Activated CD4-positive, alpha-beta T cell treated with anti-CD3 and anti-CD28 coated beads for 36 hours (primary cell): ENCODE measurements around the gene LSM7. TPM values are rescaled to one million over a fixed set of nuclear protein-coding genes. Genes with fewer than 3 reads are reported as not detected.
"Not testable (repeated sequence)": the region's sequence is repeated elsewhere in the genome, so short reads cannot be mapped to it uniquely, and the experiment has no call there.

Experiments used
- ATAC-seq: fragments of 200-7000 bp; cut with Tn5 transposase; one replicate; pipeline ENCODE4 v1.10.0; 2021; ENCODE audit warnings: mild to moderate bottlenecking, moderate library complexity
- CTCF ChIA-PET: fragments of 350-600 bp; sonication (Branson Sonifier 250); formaldehyde crosslinking; loops from one replicate; lab custom pipeline; 2021; ENCODE audit warnings: antibody characterized with exemption; lab: Charles Lee
- POLR2A ChIA-PET: fragments of 350-600 bp; sonication (Branson Sonifier 250); formaldehyde crosslinking; loops from one replicate; lab custom pipeline; 2021; ENCODE audit warnings: antibody characterized with exemption, inconsistent platforms; lab: Charles Lee
- DNase-seq: peaks from one replicate; pipeline ENCODE4 v3.0.0-alpha.2; 2020
- H3K27ac Mint-ChIP-seq: one replicate; pipeline ENCODE4 v1.8.0; 2021; ENCODE audit warnings: mixed read lengths
- H3K27me3 Mint-ChIP-seq: one replicate; pipeline ENCODE4 v1.8.0; 2021; ENCODE audit warnings: mixed read lengths
- H3K36me3 Mint-ChIP-seq: one replicate; pipeline ENCODE4 v1.8.0; 2021; ENCODE audit warnings: low read depth, mixed read lengths
- H3K4me1 Mint-ChIP-seq: one replicate; pipeline ENCODE4 v1.8.0; 2021; ENCODE audit warnings: mixed read lengths
- H3K4me3 Mint-ChIP-seq: one replicate; pipeline ENCODE4 v1.8.0; 2021; ENCODE audit warnings: mild to moderate bottlenecking, moderate library complexity, mixed read lengths
- H3K9me3 Mint-ChIP-seq: one replicate; pipeline ENCODE4 v1.8.0; 2021; ENCODE audit warnings: low read depth, mixed read lengths
- intact Hi-C, 2 experiments: fragments of 100-400 bp; cut with DNase I in 1 of 2; cut with micrococcal nuclease in 1 of 2; formaldehyde crosslinking; loops; one replicate each; pipeline versions ENCODE4 v1.14.2 to v1.15.1; 2022 to 2024; cut with DNase I, micrococcal nuclease
- total RNA-seq, 2 experiments: library from RNA; stranded (reverse); gene quantifications; one replicate each; pipeline ENCODE4 v1.2.3, GENCODE V29; 2021

Gene LSM7
- total RNA-seq, 2 experiments from 2014 or later: 113 to 134 TPM

GRCh38 chr19:2353887-2354592 lies 25.7 kb upstream of the LSM7 start:
- no peaks in the 10 kb centered on the region for H3K4me1 Mint-ChIP-seq
- no peak for DNase-seq
- H3K36me3 Mint-ChIP-seq: peaks cover 2% of the 10 kb centered on the region
- CTCF ChIA-PET: no interaction called here
- H3K27ac Mint-ChIP-seq: no peak overlapping the region
- intact Hi-C loops: no loop called here
- H3K27me3 Mint-ChIP-seq: no peaks in the 10 kb centered on the region
- POLR2A ChIA-PET: no interaction called here
- no peaks in the 10 kb centered on the region for H3K9me3 Mint-ChIP-seq
- ATAC-seq: no peak
- H3K4me3 Mint-ChIP-seq: no peak overlapping the region

GRCh38 chr19:2353159-2353886 lies 24.9 kb upstream of the LSM7 start:
- intact Hi-C loops: no loop called here
- Mint-ChIP-seq H3K4me1 (no peaks in the 10 kb centered on the region), H3K9me3 (no peaks in the 10 kb centered on the region), H3K4me3 (no peak overlapping the region), H3K36me3 (peaks cover 2% of the 10 kb centered on the region), H3K27me3 (no peaks in the 10 kb centered on the region), H3K27ac (no peak overlapping the region)
- ATAC-seq (no peak), DNase-seq (no peak)
- ChIA-PET CTCF (no interaction called here), POLR2A (no interaction called here)

- Mint-ChIP-seq H3K36me3 (peaks cover 2% of the 10 kb centered on the region), H3K4me1 (no peaks in the 10 kb centered on the region), H3K4me3 (no peak overlapping the region), H3K27ac (no peak overlapping the region), H3K9me3 (no peaks in the 10 kb centered on the region), H3K27me3 (no peaks in the 10 kb centered on the region)
- ATAC-seq: no peak
- no peak for DNase-seq
- CTCF ChIA-PET: no interaction called here
- intact Hi-C loops: no loop called here
- POLR2A ChIA-PET: no interaction called here
These were observed 23.7 kb upstream of the LSM7 start for GRCh38 chr19:2352121-2352520.

GRCh38 chr19:2351591-2351990 lies 23.2 kb upstream of the LSM7 start:
- CTCF ChIA-PET: no interaction called here
- Mint-ChIP-seq H3K27ac (no peak overlapping the region), H3K36me3 (peaks cover 2% of the 10 kb centered on the region), H3K4me3 (no peak overlapping the region), H3K4me1 (no peaks in the 10 kb centered on the region), H3K27me3 (no peaks in the 10 kb centered on the region), H3K9me3 (no peaks in the 10 kb centered on the region)
- no peak for ATAC-seq
- intact Hi-C loops: no loop called here
- POLR2A ChIA-PET: no interaction called here
- DNase-seq: no peak

GRCh38 chr19:2350656-2351055 lies 22.3 kb upstream of the LSM7 start:
- intact Hi-C loops: no loop called here
- CTCF ChIA-PET: no interaction called here
- ATAC-seq (no peak), DNase-seq (no peak)
- Mint-ChIP-seq H3K9me3 (no peaks in the 10 kb centered on the region), H3K36me3 (peaks cover 5% of the 10 kb centered on the region), H3K4me3 (no peak overlapping the region), H3K4me1 (no peaks in the 10 kb centered on the region), H3K27ac (no peak overlapping the region), H3K27me3 (no peaks in the 10 kb centered on the region)
- POLR2A ChIA-PET: no interaction called here

GRCh38 chr19:2349818-2350217 lies 21.4 kb upstream of the LSM7 start:
- H3K4me3 Mint-ChIP-seq, ATAC-seq, H3K27me3 Mint-ChIP-seq, H3K4me1 Mint-ChIP-seq, H3K27ac Mint-ChIP-seq, DNase-seq, POLR2A ChIA-PET, H3K36me3 Mint-ChIP-seq, intact Hi-C loops, H3K9me3 Mint-ChIP-seq, CTCF ChIA-PET: not testable (repeated sequence)

GRCh38 chr19:2345794-2346663 lies 17.6 kb upstream of the LSM7 start:
- H3K4me3 Mint-ChIP-seq: no peak overlapping the region
- H3K27ac Mint-ChIP-seq: no peak overlapping the region
- ChIA-PET POLR2A (no interaction called here), CTCF (interaction anchor here (0.6 kb wide), 1 partner anchor 79 kb away, joined by 3 read pairs; no protein-coding TSS in a partner anchor)
- DNase-seq (no peak), ATAC-seq (no peak)
- intact Hi-C loops: no loop called here
- H3K4me1 Mint-ChIP-seq: no peaks in the 10 kb centered on the region
- peaks cover 4% of the 10 kb centered on the region for H3K36me3 Mint-ChIP-seq
- no peaks in the 10 kb centered on the region for H3K27me3 Mint-ChIP-seq
- H3K9me3 Mint-ChIP-seq: no peaks in the 10 kb centered on the region

- CTCF ChIA-PET: no interaction called here
- DNase-seq (no peak), ATAC-seq (no peak)
- H3K4me3 Mint-ChIP-seq: no peak overlapping the region
- POLR2A ChIA-PET: interaction anchor here (0.6 kb wide), 1 partner anchor 17 kb away, joined by 4 read pairs; no protein-coding TSS in a partner anchor
- intact Hi-C loops: no loop called here
- no peaks in the 10 kb centered on the region for H3K27me3 Mint-ChIP-seq
- no peaks in the 10 kb centered on the region for H3K4me1 Mint-ChIP-seq
- H3K9me3 Mint-ChIP-seq: no peaks in the 10 kb centered on the region
- peaks cover 4% of the 10 kb centered on the region for H3K36me3 Mint-ChIP-seq
- H3K27ac Mint-ChIP-seq: no peak overlapping the region
These were observed 16.7 kb upstream of the LSM7 start for GRCh38 chr19:2345076-2345475.

GRCh38 chr19:2344381-2344870 lies 16.0 kb upstream of the LSM7 start:
- Mint-ChIP-seq H3K36me3 (peaks cover 4% of the 10 kb centered on the region), H3K27me3 (no peaks in the 10 kb centered on the region), H3K4me1 (no peaks in the 10 kb centered on the region), H3K9me3 (no peaks in the 10 kb centered on the region), H3K27ac (no peak overlapping the region), H3K4me3 (no peak overlapping the region)
- DNase-seq (no peak), ATAC-seq (no peak)
- intact Hi-C loops: no loop called here
- CTCF ChIA-PET: no interaction called here
- POLR2A ChIA-PET: interaction anchor here (0.6 kb wide), 1 partner anchor 17 kb away, joined by 4 read pairs; no protein-coding TSS in a partner anchor

- ChIA-PET POLR2A (no interaction called here), CTCF (no interaction called here)
- Mint-ChIP-seq H3K9me3 (no peaks in the 10 kb centered on the region), H3K4me1 (no peaks in the 10 kb centered on the region), H3K4me3 (no peak overlapping the region), H3K36me3 (peaks cover 4% of the 10 kb centered on the region), H3K27me3 (no peaks in the 10 kb centered on the region), H3K27ac (no peak overlapping the region)
- intact Hi-C loops: no loop called here
- DNase-seq (no peak), ATAC-seq (no peak)
These were observed 15.1 kb upstream of the LSM7 start for GRCh38 chr19:2343289-2343982.

GRCh38 chr19:2342656-2343288 lies 14.4 kb upstream of the LSM7 start:
- ChIA-PET CTCF (no interaction called here), POLR2A (no interaction called here)
- H3K36me3 Mint-ChIP-seq: peaks cover 4% of the 10 kb centered on the region
- H3K27me3 Mint-ChIP-seq: no peaks in the 10 kb centered on the region
- no peak overlapping the region for H3K4me3 Mint-ChIP-seq
- no peaks in the 10 kb centered on the region for H3K4me1 Mint-ChIP-seq
- no peaks in the 10 kb centered on the region for H3K9me3 Mint-ChIP-seq
- intact Hi-C loops: no loop called here
- H3K27ac Mint-ChIP-seq: no peak overlapping the region
- no peak for ATAC-seq
- no peak for DNase-seq
